ENCODE data around the gene SEMA5A. TPM values are rescaled to one million over a fixed set of nuclear protein-coding genes. Genes with fewer than 3 reads are reported as not detected.

The SEMA5A gene
- total RNA-seq, 6 experiments from 2014 or later, result 54.2 to 69.7 (median 59.9) TPM

DNA sequence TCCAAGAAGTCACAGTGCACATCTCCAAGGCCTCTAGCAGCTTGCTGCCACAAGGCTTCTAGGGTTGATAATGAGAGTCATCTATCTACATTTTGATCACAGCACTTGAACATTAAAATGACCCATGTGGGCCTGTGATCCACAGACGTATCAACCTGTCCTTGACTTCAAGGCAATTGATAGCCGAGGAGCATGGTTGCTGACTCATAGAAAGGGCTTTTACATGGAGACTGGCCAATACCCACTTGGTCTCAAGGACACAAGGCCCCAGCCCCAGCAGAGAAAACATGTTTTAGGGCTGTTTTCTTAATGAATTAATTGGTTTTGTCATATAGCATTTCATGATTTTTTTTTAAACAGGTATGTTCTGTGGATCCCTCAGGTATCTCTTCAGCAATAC is 314.0 kb downstream of the SEMA5A start:
- H3K27ac Mint-ChIP-seq, result no peak overlapping the region
- H3K9me3 Mint-ChIP-seq, result no peaks in the 10 kb centered on the region
- DNase-seq, result no peak
- H3K36me3 Mint-ChIP-seq (ENCODE audit: low read depth), result peaks cover 38% of the 10 kb centered on the region
- no peaks in the 10 kb centered on the region; the same call in none of the 2 replicates for H3K27me3 Mint-ChIP-seq (ENCODE audit: insufficient read depth)
- no peak overlapping the region for H3K4me3 Mint-ChIP-seq
- TF ChIP-seq, protein P1, sequence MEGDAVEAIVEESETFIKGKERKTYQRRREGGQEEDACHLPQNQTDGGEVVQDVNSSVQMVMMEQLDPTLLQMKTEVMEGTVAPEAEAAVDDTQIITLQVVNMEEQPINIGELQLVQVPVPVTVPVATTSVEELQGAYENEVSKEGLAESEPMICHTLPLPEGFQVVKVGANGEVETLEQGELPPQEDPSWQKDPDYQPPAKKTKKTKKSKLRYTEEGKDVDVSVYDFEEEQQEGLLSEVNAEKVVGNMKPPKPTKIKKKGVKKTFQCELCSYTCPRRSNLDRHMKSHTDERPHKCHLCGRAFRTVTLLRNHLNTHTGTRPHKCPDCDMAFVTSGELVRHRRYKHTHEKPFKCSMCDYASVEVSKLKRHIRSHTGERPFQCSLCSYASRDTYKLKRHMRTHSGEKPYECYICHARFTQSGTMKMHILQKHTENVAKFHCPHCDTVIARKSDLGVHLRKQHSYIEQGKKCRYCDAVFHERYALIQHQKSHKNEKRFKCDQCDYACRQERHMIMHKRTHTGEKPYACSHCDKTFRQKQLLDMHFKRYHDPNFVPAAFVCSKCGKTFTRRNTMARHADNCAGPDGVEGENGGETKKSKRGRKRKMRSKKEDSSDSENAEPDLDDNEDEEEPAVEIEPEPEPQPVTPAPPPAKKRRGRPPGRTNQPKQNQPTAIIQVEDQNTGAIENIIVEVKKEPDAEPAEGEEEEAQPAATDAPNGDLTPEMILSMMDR (IDR thresholded peaks at IDR 0.05), result no peak
- H3K4me1 Mint-ChIP-seq (ENCODE audit: low read depth), result peaks cover 36% of the 10 kb centered on the region

DNA sequence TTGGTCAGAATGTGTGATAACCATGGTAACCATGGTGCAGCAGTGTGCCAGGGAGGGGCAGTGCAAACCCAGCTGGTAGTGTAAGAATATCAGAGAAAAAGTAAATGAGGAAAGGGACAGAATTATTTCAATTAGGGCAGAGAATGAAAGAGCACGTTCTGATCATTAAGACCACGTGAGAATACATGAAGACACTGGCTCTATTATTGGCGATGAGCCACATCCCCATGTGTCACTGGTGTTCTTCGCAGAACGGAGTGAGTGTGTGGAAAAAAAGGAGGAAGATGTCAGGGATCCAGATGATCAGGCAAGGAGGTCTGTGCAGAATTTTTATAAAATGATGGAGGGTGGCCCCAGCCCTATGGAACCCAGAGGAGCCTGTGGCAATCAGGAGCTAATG is 315.5 kb downstream of the SEMA5A start:
- Mint-ChIP-seq H3K4me1 (ENCODE audit: low read depth) (peaks cover 36% of the 10 kb centered on the region), H3K36me3 (ENCODE audit: low read depth) (peaks cover 33% of the 10 kb centered on the region), H3K27ac (no peak overlapping the region), H3K9me3 (no peaks in the 10 kb centered on the region), H3K4me3 (no peak overlapping the region), H3K27me3 (ENCODE audit: insufficient read depth) (no peaks in the 10 kb centered on the region; the same call in none of the 2 replicates)
- no peak for DNase-seq
- TF ChIP-seq, protein P1 (IDR thresholded peaks at IDR 0.05), result no peak

DNA sequence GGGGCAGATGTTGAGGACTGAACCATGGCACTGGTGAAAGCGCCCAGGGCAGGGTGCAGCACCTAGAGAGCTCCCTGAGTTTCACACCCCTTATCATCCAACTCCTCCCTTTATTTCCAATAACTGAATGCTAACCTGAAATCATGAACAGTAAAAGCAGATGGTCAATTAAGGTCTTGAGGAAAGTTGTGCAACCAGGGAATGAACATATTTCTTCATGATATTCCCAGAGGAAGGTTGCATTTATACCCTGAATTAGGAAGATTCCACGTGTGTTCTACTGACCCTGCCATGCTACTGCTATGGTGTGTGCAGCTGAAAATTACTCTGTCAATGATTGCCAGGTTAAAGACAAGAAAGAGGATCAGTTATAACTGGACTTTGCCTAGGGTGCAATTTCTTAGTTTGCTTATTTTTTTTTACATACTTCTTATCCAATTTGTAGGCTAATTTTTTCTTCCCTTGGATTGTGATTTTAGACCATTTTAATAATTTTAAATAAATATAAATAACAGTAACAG is 319.8 kb downstream of the SEMA5A start:
- Mint-ChIP-seq H3K4me3 (no peak overlapping the region), H3K9me3 (no peaks in the 10 kb centered on the region), H3K27me3 (ENCODE audit: insufficient read depth) (no peaks in the 10 kb centered on the region; the same call in none of the 2 replicates), H3K27ac (no peak overlapping the region), H3K4me1 (ENCODE audit: low read depth) (peaks cover 17% of the 10 kb centered on the region), H3K36me3 (ENCODE audit: low read depth) (peaks cover 48% of the 10 kb centered on the region)
- TF ChIP-seq, protein P1 (IDR thresholded peaks at IDR 0.05), result no peak
- no peak for DNase-seq

DNA sequence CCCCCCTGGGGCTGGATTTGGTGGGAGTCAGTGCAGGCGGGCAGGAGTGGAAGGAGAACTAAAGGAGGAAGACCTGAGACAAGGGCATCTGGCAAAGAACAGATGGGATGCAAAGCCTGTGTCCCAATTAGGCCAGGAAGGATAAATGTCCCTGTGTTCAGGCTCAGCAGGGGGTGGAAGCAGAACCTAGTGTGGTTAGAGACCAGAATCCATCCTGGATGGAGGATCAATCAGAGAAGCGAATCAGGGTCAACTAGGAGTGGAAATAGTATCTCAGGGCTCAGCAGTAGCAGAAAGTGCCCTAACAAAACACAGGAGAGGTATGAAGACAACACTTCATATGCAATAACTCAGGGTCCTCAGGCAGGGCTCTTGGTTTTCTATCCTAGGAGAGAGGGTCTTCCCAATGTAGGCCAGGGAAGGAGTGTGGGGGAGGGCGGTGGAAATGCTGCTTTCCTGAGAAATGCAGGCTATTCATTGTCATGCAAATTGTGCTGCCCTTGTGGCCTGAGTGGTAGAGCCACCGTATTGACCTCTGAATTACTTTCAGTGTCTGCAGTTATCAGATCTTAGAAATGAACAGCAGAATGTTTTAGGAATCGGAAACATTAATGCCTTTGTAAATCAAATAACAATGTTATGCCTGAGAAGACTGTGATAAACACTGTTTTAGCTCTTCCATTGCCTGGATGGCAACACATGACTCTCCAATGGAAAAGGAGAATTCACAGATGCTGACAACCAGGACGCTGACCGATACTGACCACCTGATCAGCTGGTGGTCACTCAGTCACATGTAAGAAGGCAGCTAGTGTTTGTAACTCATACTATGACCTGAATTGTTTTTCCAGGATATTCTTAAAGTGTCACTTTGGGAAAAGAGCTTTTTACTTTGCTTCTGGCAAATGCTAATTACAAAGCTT is 323.6 kb downstream of the SEMA5A start:
- DNase-seq, result no peak
- no peaks in the 10 kb centered on the region for H3K4me1 Mint-ChIP-seq (ENCODE audit: low read depth)
- H3K4me3 Mint-ChIP-seq, result no peak overlapping the region
- H3K9me3 Mint-ChIP-seq, result no peaks in the 10 kb centered on the region
- peaks cover 52% of the 10 kb centered on the region for H3K36me3 Mint-ChIP-seq (ENCODE audit: low read depth)
- no peak overlapping the region for H3K27ac Mint-ChIP-seq
- TF ChIP-seq, protein P1 (IDR thresholded peaks at IDR 0.05), result no peak
- no peaks in the 10 kb centered on the region; the same call in 1 of the 2 replicates for H3K27me3 Mint-ChIP-seq (ENCODE audit: insufficient read depth)

DNA sequence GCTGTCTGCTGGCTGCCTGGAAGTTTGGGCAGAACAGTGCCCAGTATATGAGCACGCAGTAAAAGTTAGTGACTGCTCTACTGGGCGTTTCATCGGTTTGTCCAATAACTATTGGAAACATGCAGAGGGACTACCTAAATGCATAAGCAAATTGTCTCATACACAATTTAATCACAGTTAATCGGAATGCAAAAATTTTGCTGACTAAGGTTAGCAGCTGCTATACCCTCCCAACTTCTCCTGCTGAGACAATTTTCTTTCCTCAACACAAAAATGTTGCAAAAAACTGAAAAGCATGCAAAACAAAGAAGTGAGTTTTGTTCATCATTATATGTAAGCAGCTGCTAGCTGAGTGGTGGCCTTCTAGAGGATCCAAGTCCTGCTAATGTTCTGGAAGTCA is 327.5 kb downstream of the SEMA5A start:
- H3K4me3 Mint-ChIP-seq, result no peak overlapping the region
- H3K4me1 Mint-ChIP-seq (ENCODE audit: low read depth), result peaks cover 16% of the 10 kb centered on the region
- H3K27me3 Mint-ChIP-seq (ENCODE audit: insufficient read depth), result no peaks in the 10 kb centered on the region; the same call in none of the 2 replicates
- TF ChIP-seq, protein P1 (IDR thresholded peaks at IDR 0.05), result no peak
- no peak for DNase-seq
- H3K36me3 Mint-ChIP-seq (ENCODE audit: low read depth), result peaks cover 74% of the 10 kb centered on the region
- H3K27ac Mint-ChIP-seq, result no peak overlapping the region
- H3K9me3 Mint-ChIP-seq, result peaks cover 3% of the 10 kb centered on the region

Data from HFFc6 (cell line).